Measurements from ENCODE around the gene UGT2A3.

DNA sequence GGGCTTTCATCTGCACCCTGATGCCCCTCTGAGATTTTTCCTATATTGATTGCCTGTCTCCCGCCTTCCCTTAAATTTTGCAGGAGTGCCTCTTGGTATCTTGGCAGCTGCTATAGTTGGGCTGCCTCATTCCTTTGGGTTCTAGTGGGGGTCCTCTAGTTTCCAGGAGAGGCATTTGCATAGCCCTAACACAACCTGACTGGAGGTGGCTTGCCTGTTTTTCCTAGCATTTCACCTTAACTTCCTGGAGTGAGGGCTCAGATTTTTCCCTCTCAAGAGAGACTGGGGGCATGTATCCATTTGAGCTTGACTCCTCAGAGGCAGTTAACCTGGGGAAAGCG is 46.0 kb downstream of the UGT2A3 start:
- TF ChIP-seq, protein P1, sequence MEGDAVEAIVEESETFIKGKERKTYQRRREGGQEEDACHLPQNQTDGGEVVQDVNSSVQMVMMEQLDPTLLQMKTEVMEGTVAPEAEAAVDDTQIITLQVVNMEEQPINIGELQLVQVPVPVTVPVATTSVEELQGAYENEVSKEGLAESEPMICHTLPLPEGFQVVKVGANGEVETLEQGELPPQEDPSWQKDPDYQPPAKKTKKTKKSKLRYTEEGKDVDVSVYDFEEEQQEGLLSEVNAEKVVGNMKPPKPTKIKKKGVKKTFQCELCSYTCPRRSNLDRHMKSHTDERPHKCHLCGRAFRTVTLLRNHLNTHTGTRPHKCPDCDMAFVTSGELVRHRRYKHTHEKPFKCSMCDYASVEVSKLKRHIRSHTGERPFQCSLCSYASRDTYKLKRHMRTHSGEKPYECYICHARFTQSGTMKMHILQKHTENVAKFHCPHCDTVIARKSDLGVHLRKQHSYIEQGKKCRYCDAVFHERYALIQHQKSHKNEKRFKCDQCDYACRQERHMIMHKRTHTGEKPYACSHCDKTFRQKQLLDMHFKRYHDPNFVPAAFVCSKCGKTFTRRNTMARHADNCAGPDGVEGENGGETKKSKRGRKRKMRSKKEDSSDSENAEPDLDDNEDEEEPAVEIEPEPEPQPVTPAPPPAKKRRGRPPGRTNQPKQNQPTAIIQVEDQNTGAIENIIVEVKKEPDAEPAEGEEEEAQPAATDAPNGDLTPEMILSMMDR (IDR thresholded peaks at IDR 0.05 in 4 of 5, conservative IDR thresholded peaks at IDR 0.05 in 1 of 5), result no peak
- TF ChIP-seq POLR2A (IDR thresholded peaks at IDR 0.05), result no peak

Data from gastrocnemius medialis (tissue), 4 donors.